22Rv1 (cell line): ENCODE results near the gene VWA8.

Experiments used
- CTCF ChIP-seq: fragments of 450-650 bp; IDR thresholded peaks from 2 replicates; pipeline ENCODE4 v1.5.1; 2017; ENCODE audit warnings: mild to moderate bottlenecking
- ZFX ChIP-seq: fragments of 450-650 bp; IDR thresholded peaks from 2 replicates; pipeline ENCODE4 v1.6.1; 2017; ENCODE audit warnings: antibody characterized with exemption, borderline replicate concordance

- TF ChIP-seq CTCF (no peak), ZFX (no peak)
Measured at GRCh38 chr13:41644742-41645141, 316.2 kb downstream of the VWA8 start.
